Germinal center (tissue), 1 donor: ENCODE results near the gene KIAA0232.

ENCODE experiments used
- DNase-seq: peaks from one replicate; pipeline ENCODE4 v3.0.0; 2012; ENCODE audit warnings: mixed read lengths, low spot score

Gene KIAA0232, protein sequence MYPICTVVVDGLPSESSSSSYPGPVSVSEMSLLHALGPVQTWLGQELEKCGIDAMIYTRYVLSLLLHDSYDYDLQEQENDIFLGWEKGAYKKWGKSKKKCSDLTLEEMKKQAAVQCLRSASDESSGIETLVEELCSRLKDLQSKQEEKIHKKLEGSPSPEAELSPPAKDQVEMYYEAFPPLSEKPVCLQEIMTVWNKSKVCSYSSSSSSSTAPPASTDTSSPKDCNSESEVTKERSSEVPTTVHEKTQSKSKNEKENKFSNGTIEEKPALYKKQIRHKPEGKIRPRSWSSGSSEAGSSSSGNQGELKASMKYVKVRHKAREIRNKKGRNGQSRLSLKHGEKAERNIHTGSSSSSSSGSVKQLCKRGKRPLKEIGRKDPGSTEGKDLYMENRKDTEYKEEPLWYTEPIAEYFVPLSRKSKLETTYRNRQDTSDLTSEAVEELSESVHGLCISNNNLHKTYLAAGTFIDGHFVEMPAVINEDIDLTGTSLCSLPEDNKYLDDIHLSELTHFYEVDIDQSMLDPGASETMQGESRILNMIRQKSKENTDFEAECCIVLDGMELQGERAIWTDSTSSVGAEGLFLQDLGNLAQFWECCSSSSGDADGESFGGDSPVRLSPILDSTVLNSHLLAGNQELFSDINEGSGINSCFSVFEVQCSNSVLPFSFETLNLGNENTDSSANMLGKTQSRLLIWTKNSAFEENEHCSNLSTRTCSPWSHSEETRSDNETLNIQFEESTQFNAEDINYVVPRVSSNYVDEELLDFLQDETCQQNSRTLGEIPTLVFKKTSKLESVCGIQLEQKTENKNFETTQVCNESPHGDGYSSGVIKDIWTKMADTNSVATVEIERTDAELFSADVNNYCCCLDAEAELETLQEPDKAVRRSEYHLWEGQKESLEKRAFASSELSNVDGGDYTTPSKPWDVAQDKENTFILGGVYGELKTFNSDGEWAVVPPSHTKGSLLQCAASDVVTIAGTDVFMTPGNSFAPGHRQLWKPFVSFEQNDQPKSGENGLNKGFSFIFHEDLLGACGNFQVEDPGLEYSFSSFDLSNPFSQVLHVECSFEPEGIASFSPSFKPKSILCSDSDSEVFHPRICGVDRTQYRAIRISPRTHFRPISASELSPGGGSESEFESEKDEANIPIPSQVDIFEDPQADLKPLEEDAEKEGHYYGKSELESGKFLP (N-terminal part only)

DNA sequence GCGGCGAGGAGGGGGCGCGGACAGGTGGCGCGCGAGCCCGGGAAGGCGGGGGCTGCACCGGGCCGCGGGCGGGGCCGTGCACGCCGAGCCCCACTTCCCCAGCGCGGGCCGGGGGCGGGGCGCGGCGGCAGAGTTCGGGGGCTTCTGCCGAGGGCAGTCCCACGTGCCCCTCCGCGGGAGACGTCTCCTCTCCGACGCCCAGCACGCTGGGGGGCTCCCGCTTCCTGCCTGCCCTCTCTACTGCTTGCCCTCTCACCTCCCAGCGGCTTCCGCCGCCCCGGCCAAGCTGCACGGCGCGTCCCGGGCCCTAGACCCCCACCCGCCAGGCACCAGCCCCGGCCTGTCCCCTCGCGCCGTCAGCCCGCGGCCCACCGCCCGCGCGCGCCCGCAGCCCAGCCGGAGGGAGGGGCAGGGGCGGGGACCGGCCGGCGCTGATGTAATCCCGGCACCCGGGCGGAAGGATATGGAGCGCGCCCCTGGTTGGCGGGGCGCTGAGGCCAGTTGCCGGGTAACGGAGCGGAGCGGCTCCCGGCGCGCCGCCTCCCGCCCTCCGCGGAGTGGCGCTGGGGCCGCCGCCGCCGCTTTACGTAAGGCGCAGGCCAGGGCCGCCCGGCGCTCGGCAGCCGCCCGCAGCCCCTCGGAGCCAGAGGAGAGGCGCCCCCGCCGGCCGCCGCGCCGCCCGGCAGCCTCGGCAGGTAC lies at the start of gene KIAA0232:
Gene KIAA0232, plus strand, starts transcription at position 581 of the 699 bp plus-strand sequence. CDS start 41,727 bp downstream, outside the sequence.
- DNase-seq: peak; percentile 95

DNA sequence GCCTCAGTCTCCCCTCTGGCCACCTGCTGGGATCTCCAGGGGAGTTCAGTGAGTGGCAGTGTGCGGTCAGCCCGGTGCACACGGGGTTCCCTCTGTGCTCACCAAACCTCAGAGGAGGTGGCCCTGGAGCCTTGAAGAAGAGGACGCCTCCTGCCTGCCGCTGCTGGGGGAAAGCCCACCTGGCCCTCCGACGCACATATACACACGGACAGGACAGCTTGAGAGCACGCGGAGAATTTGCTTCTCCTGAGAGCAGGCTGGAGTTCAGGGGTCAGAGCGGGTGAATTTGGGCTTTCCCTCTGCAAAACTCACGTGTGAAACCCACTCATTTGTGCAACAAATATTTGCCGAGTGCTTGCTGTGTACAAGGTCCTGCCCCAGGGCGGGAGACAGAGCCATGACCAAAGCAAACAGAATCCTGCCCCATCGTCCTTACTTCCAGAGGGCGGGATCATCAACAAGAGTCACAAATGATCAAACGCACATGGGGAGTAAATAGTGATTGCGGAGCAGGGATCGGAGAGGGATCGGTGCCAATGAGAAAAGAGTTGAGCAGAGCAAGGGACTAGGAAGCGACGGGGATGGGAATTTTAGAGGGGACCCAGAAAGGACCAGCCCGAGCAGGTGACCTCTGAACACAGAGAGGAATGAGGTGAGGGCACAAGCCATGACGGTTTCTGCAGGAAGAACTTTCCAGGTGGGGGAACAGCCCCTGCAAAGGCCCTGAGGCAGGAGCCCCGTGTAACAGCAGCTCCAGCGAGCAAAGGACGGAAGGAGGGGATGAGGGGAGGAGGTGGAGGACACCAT lies 49.0 kb upstream of the KIAA0232 start:
- no peak for DNase-seq

DNA sequence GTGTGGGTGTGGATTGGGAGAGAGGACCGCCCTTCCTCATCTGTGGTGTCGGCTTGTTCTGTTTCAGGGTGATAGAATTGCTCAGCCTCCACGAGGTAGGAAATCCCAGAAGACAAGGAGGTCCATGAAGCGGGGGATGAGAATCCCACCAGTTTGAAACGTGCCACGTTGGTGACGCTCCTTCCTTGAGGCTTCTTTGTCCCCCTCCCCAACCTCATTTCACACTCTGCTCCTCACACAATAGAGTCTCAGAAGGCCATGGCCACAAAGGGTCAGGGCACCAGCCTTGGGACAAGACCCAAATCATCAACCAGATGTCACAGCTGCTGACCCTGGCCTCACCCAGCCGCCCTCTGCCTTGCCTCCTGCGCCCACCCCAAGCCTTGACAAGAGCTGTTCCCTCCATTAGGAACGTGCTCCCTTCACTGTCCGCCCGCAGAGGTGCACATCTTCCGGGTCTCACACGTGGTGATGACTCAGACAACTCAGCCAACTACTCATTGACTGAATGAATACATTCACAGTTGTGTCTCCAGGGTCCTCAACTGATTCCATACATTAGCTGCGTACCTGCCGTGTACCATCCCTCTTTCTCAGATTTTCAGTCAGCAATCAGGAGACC lies 48.3 kb upstream of the KIAA0232 start:
- DNase-seq: no peak

DNA sequence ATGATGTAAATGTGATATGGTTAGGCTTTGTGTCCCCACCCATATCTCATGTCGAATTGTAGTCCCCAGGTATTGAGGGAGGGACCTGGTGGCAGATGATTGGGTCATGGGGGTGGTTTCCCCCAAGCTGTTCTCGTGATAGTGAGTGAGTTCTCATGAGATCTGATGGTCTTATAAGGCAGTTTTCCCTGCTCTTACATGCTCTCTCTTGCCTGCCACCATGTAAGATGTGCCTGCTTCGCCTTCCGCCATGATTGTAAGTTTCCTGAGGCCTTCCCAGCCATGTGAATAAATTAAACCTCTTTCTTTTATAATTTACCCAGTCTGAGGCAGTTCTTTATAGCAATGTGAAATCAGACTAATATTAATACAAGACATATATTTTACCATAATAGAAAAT lies 42.6 kb upstream of the KIAA0232 start:
- no peak for DNase-seq

DNA sequence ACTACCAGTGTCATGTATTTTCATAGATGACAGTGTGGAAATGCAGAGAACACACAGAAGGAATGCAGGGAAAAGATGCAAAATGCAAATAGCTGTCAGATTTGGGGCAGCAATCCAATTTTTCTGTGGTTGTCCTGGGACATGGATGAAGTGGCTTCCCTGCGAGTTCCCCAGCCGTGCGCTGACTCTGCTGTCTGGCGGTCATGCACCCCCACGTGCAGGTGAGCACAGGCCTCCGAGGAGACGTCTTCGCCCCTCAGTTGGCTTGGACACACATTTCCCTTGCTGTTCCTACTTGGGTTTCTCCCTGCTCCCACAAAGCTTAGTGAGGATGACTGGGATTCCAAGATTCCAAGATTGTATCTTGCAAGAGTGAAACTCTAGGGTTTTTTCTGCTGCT lies 42.2 kb upstream of the KIAA0232 start:
- DNase-seq: no peak

DNA sequence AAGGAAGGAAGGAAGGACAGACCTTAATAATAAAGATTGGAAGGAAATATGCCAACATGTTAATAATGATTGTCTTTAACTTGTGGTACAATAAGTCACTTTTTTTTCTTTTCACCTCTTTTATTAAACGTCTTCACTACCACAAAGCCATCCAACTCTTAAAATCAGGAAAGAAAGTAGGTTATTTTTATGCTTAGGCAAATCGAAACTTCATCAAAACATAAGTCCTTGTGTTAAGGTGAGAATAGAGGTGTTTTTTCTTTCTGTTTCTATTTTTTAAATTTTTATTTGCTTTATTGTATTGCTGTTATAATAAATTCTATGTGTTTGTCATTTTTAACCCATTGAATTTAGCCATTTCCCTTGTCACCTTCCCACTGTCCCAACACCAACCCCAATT lies 40.0 kb upstream of the KIAA0232 start:
- DNase-seq: no peak

DNA sequence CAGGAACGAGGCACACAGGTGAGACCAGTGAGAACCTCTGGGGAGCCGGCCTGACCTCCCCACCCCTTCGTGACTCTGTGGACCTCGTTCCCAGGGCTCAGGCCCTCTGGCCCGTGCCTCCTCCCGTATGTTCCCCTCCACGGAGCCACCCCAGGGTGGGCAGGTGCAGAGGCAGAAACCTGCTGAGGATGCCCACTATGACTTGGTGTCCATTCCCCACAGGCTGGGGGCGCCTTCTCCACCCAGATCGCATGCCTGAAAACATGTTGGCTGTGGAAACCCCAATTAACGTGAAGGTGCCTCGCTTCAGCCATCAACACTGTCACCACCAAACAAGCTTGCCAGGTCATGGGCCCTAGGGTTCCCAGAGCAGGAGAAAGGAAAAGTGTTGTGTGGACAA lies 39.5 kb upstream of the KIAA0232 start:
- DNase-seq: no peak

DNA sequence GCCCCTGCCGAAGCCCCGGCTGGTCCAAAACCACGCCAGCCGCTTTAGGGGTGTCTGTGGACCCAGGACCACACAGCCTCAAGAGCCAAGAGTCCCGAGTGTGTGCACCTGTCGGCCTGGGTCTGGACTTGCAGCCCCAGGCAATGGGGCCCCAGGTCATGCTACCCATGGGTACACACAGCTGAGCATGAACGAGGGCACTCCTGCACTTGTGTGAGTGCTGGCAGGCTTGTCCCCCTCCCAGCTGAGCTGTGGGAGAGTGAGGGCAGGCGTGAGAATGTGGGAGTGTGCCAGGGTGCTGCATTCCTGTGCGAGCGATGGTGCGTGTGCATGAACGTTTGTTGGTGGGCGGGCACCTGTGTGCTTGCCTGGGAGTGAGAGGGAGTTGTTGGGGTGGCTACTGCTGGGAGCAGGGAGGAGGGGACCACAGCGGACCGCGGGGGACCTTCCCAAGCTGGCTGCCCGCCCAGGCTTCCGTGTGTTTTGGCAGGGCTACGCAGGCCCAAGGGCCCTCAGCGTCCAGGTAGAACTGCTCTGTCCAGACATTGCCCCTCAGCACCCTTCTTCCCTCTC lies 35.7 kb upstream of the KIAA0232 start:
- DNase-seq: no peak

DNA sequence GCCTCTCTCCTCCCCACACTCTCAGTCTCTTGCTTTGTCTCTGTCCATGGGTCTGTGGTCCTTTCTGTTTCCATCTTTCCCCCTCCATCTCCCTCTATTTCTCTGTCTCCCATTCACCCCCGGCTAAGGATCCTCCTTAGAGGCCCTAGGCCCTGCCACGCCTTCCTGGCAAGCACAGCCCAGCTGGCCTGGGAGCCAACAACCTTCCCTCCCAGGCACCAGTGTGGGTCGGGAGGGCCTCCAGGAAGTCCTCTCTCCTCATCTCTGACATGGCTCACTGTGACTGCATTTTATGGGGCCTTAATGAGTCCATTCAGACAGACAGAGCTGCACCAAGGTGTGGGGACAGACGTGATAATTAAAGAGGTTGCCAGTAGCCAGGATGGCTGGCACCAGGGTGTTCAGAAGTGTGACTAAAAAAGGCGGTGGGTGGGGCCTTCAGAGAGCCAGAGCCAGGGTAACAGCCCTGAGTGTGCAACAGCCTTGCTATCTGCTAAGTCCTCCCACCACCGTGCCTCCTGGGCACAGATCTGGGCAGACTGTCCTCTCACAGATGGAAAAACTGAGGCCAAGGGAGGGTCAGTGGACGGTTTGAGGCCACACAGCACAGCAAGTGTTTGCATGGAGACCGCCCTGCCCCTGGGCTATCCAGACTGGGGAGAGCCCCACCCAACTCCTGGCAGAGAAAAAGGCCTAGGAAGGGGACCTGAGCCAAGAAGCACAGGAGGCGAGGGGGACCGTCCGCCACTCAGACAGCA lies 35.1 kb upstream of the KIAA0232 start:
- DNase-seq: no peak

DNA sequence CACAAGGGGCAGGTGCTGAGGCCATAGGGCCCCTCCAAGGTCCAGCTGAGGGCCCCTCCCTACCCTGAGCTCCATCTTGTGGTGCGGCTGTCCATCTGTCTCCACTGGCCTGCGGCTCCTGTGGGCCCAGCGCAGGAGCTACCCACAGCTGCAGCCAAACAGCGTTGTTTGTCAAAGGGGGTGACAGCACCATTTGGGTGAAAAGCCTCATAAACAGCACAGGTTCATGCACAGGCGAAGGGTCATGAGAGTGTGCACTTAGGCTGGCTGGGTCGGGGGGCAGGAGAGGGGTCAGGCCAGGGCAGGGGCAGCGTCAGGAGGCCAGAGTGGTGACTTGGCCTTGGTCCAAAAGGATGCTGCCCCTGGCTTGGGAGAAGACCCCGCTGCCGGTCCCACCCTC lies 34.2 kb upstream of the KIAA0232 start:
- DNase-seq: no peak

DNA sequence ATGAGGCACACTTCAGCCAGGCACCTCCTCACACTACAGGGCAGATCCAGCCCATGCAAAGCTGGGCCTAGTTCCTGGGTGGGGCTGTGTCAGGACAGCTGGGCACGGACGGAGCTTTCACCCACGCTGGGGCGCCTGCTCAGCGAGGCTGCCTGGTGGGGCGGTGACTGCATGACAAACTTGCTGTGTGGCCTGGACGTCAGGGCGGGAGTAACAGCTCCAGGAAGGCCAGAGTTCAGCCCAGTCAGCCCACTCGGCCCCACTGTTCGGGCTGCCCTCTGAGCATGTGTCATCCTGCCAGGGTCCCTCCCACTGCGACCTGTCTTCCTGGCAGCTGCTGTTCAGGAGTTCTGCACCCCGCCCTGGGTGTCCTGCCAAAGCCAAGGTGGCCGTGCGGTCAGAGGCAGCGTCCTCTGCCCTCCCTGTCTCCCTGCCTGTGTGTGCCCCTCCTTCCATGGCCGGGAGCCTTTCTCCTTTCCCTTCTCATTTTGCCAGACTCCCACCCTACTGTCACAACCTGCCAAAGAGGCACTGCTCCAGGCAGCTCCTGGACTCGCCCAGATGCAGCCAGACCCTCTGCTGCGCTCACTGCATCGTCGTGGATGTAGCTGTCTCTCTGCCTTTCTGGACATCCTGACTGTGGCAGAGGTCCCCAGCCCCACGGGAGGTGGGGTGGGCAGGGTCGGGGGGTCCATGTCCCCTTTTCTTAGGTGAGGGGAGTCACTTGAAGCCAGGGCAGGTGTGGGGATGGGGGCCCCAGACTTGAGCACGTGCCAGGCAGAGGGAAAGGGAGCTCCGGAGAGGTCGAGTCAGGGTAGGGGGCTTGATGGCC lies 33.0 kb upstream of the KIAA0232 start:
- DNase-seq: no peak

DNA sequence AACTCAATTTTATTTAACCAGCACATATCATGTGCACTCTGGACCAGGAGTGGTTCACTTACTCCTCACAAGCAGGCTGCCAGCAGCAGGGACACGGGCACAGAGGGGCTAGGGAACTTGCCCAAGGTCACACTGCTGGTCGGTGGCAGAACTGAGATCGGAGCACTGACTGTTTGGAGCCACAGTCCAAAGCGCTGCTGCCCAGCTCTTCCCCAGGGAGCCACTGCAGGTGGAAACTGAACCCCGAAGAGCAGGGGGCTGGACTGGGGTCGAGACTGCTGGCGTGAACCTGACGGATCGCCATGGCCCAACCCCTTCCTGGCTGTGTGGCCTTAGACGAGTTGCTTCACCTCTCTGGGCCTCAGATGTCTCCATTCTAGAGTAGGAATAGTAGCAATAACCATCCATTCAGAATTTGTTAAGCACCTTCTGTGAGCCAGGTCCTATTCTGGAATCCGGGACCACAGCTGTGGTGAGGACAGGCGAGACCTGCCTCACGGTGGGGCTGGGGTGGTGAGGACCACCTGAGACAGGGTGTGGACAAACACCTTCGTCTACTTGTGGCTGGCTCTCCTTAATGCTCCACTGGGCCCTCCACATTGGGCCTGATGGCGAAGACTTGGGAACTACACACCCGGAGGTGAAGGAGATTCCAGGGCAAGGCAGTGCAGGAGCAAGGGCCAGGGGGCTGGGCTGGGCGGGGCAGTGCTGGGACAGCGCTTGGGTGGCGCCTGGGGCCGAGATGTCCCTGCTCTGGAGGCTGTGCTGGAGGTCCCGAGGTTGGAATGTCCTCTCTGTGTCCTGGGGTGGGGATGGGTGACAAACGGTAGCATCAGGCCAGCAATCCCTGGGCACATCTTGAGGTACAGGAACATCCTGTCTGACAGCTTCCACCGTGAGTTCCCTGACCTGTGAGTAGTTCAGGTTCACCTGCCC lies 32.0 kb upstream of the KIAA0232 start:
- DNase-seq: no peak

DNA sequence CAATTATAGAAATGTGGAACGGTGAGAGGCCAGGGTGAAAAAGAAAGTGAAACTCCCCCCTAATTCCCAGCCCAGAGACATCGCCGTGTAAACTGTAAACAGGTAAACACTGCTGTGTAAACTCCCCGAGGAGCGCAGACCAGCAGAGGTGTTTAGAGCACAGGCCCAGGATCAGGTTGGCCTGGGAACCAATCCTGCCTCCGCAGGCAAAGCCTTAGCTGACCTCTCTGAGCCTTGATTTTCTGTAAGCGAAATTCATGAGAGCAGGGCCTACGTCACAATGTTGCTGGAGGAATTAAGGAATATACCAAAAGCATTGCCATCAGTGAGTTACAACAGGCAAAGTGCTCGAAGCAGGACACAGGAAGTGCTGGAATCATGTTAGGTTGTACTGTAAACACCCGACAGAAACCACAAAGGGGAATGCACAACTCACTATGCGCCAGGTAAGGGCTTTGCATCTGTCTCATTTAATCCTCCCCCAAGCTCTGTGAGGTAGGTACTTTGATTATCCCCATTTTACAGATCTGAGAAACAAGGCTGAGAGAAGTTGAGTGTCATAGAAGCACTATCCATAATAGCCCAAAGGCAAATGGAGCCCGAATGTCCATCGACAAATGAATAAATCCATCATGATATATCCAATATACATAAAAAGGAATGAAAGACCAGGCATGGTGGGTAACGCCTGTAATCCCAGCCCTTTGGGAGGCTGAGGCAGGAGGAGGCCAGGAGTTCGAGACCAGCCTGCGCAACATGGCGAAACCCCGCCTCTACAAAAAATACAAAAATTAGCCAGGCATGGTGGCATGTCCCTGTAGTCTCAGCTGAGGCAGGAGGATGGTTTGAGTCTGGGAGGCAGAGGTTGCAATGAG lies 30.7 kb upstream of the KIAA0232 start:
- no peak for DNase-seq

DNA sequence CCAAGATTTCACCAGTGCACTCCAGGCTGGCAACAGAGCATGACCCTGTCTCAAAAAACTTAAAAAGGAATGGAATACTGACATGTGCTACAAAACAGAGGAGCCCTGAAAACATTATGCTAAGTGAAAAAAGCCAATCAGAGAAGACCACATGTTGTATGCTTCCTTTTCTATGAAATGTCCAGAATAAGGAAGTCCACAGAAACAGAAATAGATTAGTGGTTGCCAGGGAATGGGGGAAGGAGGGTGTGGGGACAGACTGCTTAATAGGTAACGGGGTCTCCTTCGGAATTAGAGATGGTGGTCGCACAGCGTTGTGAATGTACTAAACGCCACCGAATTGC lies 30.1 kb upstream of the KIAA0232 start:
- DNase-seq: no peak

DNA sequence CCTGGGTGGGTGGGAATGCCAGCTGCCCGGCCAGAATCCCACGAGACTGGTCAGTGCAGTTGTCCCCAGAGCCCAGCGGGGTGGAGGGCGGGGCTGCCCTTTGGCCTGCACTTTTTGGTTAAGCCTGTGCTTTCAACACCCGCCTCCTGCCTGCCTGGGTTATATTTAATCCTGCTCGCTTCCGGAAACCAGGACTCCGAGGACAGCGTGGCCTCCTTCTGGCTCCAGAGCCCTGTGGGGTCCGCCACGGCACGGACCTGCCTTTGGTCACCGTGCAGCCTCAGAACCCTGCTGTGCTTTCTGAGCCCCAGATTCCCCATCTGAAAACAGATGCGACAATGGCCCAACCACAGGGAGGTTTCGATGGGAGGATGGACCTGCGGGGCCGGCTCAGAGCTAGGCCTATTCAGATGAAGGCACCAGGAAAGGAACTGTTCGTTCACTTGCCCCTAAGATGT lies 29.4 kb upstream of the KIAA0232 start:
- no peak for DNase-seq

DNA sequence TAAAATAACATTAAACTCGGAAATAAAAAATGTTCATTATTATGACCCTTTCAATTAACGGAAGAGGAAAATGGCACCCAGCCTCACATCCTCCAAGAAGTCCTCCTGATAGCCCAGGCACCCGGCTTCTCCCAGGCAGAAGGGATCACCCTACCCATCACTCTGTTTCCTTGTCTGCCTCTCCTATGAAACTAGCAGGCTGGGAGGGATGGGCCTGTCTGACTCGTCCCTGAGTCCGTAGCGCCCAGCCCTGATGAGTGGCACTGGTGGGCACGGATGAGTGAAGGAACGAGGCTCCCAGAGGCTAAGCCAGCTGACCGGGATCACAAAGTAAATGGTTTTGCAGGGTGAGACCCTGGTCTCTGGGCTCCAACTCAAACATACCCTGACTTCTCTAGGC lies 28.6 kb upstream of the KIAA0232 start:
- no peak for DNase-seq
